GM21381 (cell line): ENCODE results near the gene FOXI3.
"Not testable (repeated sequence)": the region's sequence is repeated elsewhere in the genome, so short reads cannot be mapped to it uniquely, and the experiment has no call there.

Experiments used
- ATAC-seq: cut with Tn5 transposase; IDR thresholded peaks from one replicate; pipeline ENCODE4 v1.9.1; 2021; ENCODE audit warnings: mild to moderate bottlenecking, moderate library complexity; ENCODE audit not compliant: unreplicated experiment

The FOXI3 gene

GRCh38 chr2:88442473-88442872 lies 10.0 kb downstream of the FOXI3 start:
- ATAC-seq = no peak

DNA sequence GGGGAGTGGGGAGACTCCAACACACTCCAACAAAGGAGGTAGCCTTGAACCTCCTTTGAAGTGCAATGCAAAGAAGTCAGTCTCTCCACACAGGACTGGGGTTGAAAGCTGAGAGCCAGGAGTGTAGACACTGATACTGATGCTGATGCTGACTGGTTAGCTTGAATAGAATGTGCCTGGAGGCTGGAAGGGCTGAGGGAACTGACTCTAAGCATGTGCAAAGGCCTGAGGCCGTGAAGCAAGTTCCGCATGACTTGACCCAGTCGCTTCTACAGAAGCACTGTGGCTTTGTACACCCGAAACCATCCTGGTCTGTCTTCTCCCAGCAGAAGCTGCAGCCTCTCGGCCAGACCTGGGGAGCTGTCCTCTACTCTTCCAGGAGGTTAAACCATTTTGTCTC lies 10.4 kb downstream of the FOXI3 start:
- ATAC-seq = no peak

DNA sequence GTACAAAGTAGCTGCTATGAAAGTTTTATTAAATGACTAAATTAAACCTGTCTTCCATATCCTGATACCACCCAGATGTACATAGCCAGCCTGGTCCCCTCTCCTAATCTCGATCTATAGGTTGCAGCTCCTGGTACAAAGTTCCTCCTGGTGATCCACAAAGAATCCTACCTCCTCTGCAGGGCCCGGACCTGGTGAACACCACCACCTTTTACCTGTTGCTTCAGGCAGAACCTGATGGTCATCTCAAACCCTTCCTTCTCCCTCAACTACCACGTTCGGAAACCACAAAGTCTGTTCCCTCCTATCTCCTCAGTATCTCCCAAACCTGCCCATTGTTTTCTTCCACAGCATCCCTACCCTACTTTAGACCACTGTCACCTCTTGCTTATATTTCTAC lies 15.5 kb downstream of the FOXI3 start:
- ATAC-seq = no peak

DNA sequence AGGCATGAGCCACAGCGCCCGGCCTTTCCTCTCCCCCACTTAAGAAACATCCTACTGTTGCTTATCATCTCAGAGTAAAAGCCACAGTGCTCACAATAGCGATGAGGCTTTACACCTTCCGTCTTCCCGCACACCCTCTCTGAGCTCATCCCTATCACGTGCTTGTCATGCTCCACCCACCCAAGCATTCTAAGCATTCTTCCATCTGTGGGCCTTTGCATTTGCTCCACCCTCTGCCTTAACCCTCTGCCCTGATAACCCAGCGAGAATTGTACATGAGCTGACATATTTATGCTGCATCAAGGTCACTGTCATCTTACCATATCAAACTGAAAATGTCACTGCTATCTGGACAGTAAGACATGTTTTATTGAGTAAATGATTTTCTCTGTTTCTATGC lies 22.6 kb downstream of the FOXI3 start:
- ATAC-seq = no peak

DNA sequence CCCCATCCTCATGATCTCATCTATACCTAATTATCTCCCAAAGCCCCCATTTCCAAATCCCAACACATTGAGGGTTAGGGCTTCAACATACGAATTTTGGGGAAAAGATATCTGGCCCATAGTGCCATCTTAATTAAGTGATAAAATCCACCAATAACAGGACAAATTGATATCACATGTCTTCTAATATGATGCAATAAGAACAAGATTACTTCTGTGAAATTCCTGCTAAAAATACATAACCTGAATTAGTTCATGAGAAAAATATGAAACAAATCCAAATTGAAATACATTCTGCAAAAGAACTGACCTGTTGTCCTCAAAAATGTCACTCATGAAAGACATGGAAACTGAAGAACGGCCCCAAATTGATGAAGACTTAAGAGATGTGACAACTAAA lies 28.8 kb downstream of the FOXI3 start:
- no peak for ATAC-seq

DNA sequence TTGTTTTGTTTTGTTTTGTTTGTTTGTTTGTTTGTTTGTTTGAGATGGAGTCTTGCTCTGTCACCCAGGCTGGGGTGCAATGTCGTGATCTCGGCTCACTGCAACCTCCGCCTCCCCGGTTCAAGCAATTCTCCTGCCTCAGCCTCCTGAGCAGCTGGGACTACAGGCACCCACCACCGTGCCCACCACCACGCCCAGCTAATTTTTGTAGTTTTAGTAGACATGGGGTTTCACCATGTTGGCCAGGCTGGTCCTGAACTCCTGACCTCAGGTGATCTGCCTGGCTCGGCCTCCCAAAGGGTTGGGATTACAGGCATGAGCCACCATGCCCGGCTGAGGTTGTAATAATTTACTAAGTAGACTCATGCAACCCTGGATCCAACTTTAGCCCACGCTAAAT lies 33.4 kb downstream of the FOXI3 start:
- ATAC-seq = not testable (repeated sequence)

GRCh38 chr2:88416016-88416663 lies 36.4 kb downstream of the FOXI3 start:
- no peak for ATAC-seq

DNA sequence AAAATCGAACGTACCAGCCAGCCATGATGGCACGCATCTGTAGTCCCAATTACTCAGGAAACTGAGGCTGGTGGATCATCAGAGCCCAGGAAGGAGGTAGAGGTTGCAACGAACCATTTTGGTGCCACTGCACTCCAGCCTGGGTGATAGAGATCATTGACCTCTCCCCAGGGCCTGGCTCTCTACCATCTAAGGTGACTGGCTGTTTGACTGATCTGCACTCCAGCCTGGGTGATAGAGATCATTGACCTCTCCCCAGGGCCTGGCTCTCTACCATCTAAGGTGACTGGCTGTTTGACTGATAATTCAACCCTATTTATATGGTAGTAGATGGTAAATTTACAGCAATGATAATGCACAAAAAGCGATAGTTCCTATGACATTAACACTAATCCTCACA lies 43.6 kb downstream of the FOXI3 start:
- ATAC-seq = not testable (repeated sequence)

DNA sequence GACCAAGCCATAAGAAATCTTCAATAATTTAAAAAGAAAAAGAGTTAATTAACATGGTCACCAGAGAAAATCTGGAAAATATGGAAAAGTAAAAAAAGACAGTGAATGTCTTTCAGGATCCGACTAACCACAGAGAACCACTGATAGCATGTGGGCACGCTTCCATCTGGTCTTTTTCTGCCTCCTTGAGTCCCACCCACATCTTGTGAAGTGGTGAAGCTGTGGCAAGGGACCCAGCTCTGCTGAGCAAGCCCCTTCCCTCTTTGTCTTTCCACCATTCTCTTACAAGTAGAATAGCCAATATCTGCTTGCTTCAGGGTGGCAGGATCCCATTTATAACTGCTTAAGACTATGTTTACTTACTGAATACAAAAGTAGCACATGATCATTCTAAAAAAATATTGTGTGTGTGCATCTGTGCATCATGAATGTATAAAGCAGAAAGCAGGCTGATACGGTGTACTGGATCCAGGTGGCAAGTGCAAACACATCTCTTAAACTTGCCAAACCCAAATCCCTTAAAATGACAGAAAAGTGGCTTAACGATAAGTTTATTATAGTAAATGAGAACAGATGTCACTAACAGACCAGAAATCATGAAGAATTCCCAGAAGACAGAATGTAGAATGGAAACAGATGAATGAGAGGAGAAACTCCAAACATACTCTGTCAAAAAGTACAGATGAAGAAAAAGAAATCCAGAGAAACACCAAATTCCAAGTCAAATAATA lies 52.3 kb downstream of the FOXI3 start:
- no peak for ATAC-seq

DNA sequence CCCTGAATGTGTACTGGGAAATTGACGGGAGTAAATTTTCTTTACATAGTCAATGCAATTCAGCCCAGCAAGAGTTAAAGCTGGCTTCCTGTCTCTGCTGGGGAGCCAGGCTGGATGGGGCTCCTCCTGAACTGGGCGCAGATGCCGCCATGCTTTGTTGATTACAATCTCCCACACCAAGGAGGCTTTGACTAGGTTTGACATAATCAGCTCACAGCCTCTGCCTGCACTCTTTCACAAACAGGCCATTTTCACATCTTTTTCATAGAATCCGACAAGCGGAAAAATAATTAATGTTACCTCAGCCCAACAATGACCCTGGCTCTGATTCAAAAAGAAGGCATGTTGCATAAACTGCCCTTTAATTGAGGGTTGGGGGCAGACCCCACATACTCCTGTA lies 54.3 kb downstream of the FOXI3 start:
- ATAC-seq = no peak
